H9 (cell line): ENCODE measurements around the gene NHLRC3. TPM values are rescaled to one million over a fixed set of nuclear protein-coding genes. Genes with fewer than 3 reads are reported as not detected.

ENCODE experiments used
- DNase-seq: peaks from one replicate; pipeline ENCODE4 v3.0.0-alpha.2; 2017
- H2AFZ ChIP-seq: one replicate; pipeline ENCODE4 v1.6.1; 2013; ENCODE audit warnings: mild to moderate bottlenecking, low read length, control low read depth, moderate library complexity
- H2AK5ac ChIP-seq: 2 replicates; pipeline ENCODE4 v1.6.1; 2013; ENCODE audit warnings: low read length, control low read depth, mixed read lengths; ENCODE audit not compliant: insufficient read length
- H2BK120ac ChIP-seq: one replicate; pipeline ENCODE4 v1.6.1; 2013; ENCODE audit warnings: low read depth, mild to moderate bottlenecking, low read length, control low read depth, inconsistent platforms; ENCODE audit not compliant: poor library complexity, severe bottlenecking
- H2BK12ac ChIP-seq: 2 replicates; pipeline ENCODE4 v1.6.1; 2013; ENCODE audit warnings: low read length, control low read depth, mixed read lengths, low read depth; ENCODE audit not compliant: insufficient read length
- H2BK15ac ChIP-seq: 2 replicates; pipeline ENCODE4 v1.6.1; 2013; ENCODE audit warnings: low read depth, low read length, control low read depth
- H2BK20ac ChIP-seq: one replicate; pipeline ENCODE4 v1.6.1; 2013; ENCODE audit warnings: low read depth, mild to moderate bottlenecking, low read length, control low read depth, inconsistent platforms; ENCODE audit not compliant: poor library complexity, severe bottlenecking
- H2BK5ac ChIP-seq: 2 replicates; pipeline ENCODE4 v1.6.1; 2013; ENCODE audit warnings: low read length, control low read depth, mixed read lengths; ENCODE audit not compliant: insufficient read length
- H3K14ac ChIP-seq: 2 replicates; pipeline ENCODE4 v1.6.1; 2013; ENCODE audit warnings: low read length, control low read depth; ENCODE audit not compliant: insufficient read depth
- H3K18ac ChIP-seq: 2 replicates; pipeline ENCODE4 v1.6.1; 2013; ENCODE audit warnings: low read depth, mild to moderate bottlenecking, mixed read lengths, low read length, control low read depth; ENCODE audit not compliant: insufficient read length
- H3K23ac ChIP-seq: 2 replicates; pipeline ENCODE4 v1.6.1; 2013; ENCODE audit warnings: low read length, control low read depth, mixed read lengths, low read depth; ENCODE audit not compliant: insufficient read length
- H3K23me2 ChIP-seq: 2 replicates; pipeline ENCODE4 v1.6.1; 2013; ENCODE audit warnings: low read depth, mild to moderate bottlenecking, mixed read lengths, low read length, control low read depth; ENCODE audit not compliant: insufficient read length, poor library complexity, severe bottlenecking
- H3K27ac ChIP-seq: 2 replicates; pipeline ENCODE4 v1.5.1; 2013; ENCODE audit warnings: low read length, control low read depth, mixed read lengths, low read depth; ENCODE audit not compliant: insufficient read length
- H3K27me3 ChIP-seq: 2 replicates; pipeline ENCODE4 v1.6.1; 2013; ENCODE audit warnings: low read length, control low read depth, inconsistent platforms; ENCODE audit not compliant: insufficient read depth
- H3K4ac ChIP-seq: 2 replicates; pipeline ENCODE4 v1.6.1; 2013; ENCODE audit warnings: low read depth, mild to moderate bottlenecking, control low read depth, inconsistent platforms, low read length, moderate library complexity
- H3K4me1 ChIP-seq: 2 replicates; pipeline ENCODE4 v1.6.1; 2013; ENCODE audit warnings: low read length, control low read depth, inconsistent platforms; ENCODE audit not compliant: insufficient read depth
- H3K4me2 ChIP-seq: 2 replicates; pipeline ENCODE4 v1.6.1; 2013; ENCODE audit warnings: low read length, control low read depth, mixed read lengths; ENCODE audit not compliant: insufficient read length, insufficient read depth
- H3K56ac ChIP-seq: 2 replicates; pipeline ENCODE4 v1.6.1; 2013; ENCODE audit warnings: low read depth, mild to moderate bottlenecking, mixed read lengths, low read length, control low read depth; ENCODE audit not compliant: insufficient read length
- H3K79me1 ChIP-seq: 2 replicates; pipeline ENCODE4 v1.6.1; 2013; ENCODE audit warnings: low read depth, mild to moderate bottlenecking, moderate library complexity, low read length, control low read depth, inconsistent platforms; ENCODE audit not compliant: insufficient read depth, poor library complexity, severe bottlenecking
- H3K79me2 ChIP-seq: 2 replicates; pipeline ENCODE4 v1.6.1; 2013; ENCODE audit warnings: low read length, control low read depth, inconsistent platforms; ENCODE audit not compliant: insufficient read depth
- H3K9ac ChIP-seq: 2 replicates; pipeline ENCODE4 v1.6.1; 2013; ENCODE audit warnings: low read length, control low read depth, mixed read lengths; ENCODE audit not compliant: insufficient read length; ENCODE audit errors: extremely low read depth
- H3K9me3 ChIP-seq: one replicate; pipeline ENCODE4 v1.6.1; 2013; ENCODE audit warnings: low read depth, low read length, inconsistent platforms; ENCODE audit not compliant: control insufficient read depth
- H3T11ph ChIP-seq: one replicate; pipeline ENCODE4 v1.6.1; 2013; ENCODE audit warnings: mild to moderate bottlenecking, low read length, control low read depth, inconsistent platforms
- H4K20me1 ChIP-seq: one replicate; pipeline ENCODE4 v1.6.1; 2013; ENCODE audit not compliant: control insufficient read depth, insufficient read length, insufficient read depth
- H4K5ac ChIP-seq: 2 replicates; pipeline ENCODE4 v1.6.1; 2013; ENCODE audit warnings: low read depth, mild to moderate bottlenecking, mixed read lengths, low read length, control low read depth; ENCODE audit not compliant: insufficient read length
- H4K8ac ChIP-seq: replicated peaks from 2 replicates; pipeline ENCODE4 v1.6.1; 2013; ENCODE audit warnings: low read length, control low read depth, mixed read lengths, low read depth; ENCODE audit not compliant: insufficient read length
- H4K91ac ChIP-seq: 2 replicates; pipeline ENCODE4 v1.6.1; 2013; ENCODE audit warnings: low read depth, mild to moderate bottlenecking, moderate library complexity, mixed read lengths, low read length, control low read depth; ENCODE audit not compliant: insufficient read length
- H3K27ac Mint-ChIP-seq, 3 experiments: 2 replicates in 2 of 3; 3 replicates in 1 of 3; pipeline ENCODE4 v1.8.0; 2020 to 2021; ENCODE audit warnings: mixed read lengths in 3 of 3, mild to moderate bottlenecking in 1 of 3, moderate library complexity in 1 of 3
- H3K27me3 Mint-ChIP-seq: 2 replicates; pipeline ENCODE4 v1.8.0; 2021; ENCODE audit warnings: low read depth, mild to moderate bottlenecking, moderate library complexity, mixed read lengths
- H3K36me3 Mint-ChIP-seq, 3 experiments: 2 replicates in 2 of 3; 3 replicates in 1 of 3; pipeline ENCODE4 v1.8.0; 2020 to 2021; ENCODE audit warnings: low read depth in 3 of 3, mixed read lengths in 3 of 3; ENCODE audit not compliant: insufficient read depth in 1 of 3
- H3K4me1 Mint-ChIP-seq, 2 experiments: 2 replicates each; pipeline ENCODE4 v1.8.0; 2020; ENCODE audit warnings: mixed read lengths in 2 of 2
- H3K4me3 Mint-ChIP-seq, 2 experiments: 2 replicates in 1 of 2; 3 replicates in 1 of 2; pipeline ENCODE4 v1.8.0; 2020 to 2021; ENCODE audit warnings: mild to moderate bottlenecking in 2 of 2, mixed read lengths in 2 of 2, moderate library complexity in 1 of 2
- H3K9me3 Mint-ChIP-seq, 2 experiments: 2 replicates in 1 of 2; 3 replicates in 1 of 2; pipeline ENCODE4 v1.8.0; 2020; ENCODE audit warnings: mild to moderate bottlenecking in 2 of 2, mixed read lengths in 2 of 2, moderate library complexity in 1 of 2
- CTCF ChIP-seq: fragments of 200-600 bp; sonication (generic); conservative IDR thresholded peaks from 3 replicates; pipeline ENCODE4 v1.8.0; 2021; ENCODE audit warnings: antibody characterized with exemption, mild to moderate bottlenecking
- WGBS: extraction: QIAGEN DNeasy Blood & Tissue Kit; methylation state at CpG from one replicate; pipeline ENCODE4 v1.1.7; 2013; ENCODE audit warnings: missing lambda C conversion rate, low lambda C conversion rate, mixed read lengths; ENCODE audit not compliant: insufficient read length; ENCODE audit errors: extremely low coverage; 5-methylcytosine and 5-hydroxymethylcytosine counted together
- total RNA-seq: library from RNA; stranded (reverse); gene quantifications from 2 replicates; pipeline ENCODE4 v1.2.1, GENCODE V29; 2021

Gene NHLRC3
- total RNA-seq, 1 experiment from 2014 or later = 17.6 TPM

- TF ChIP-seq CTCF = no peak
- peaks cover 41 to 47% of the 10 kb centered on the region in 2 experiments for H3K4me1 Mint-ChIP-seq
- Histone ChIP-seq H2BK120ac (no peak overlapping the region), H3K79me1 (peaks cover 4% of the 10 kb centered on the region), H3K27me3 (no peaks in the 10 kb centered on the region), H4K91ac (peak overlapping the region; percentile 71), H3K79me2 (no peaks in the 10 kb centered on the region), H3K56ac (no peak overlapping the region), H3K18ac (no peak overlapping the region), H2BK12ac (no peak overlapping the region), H2AFZ (no peak overlapping the region), H3K14ac (no peak overlapping the region; the same call in 1 of the 2 replicates), H3K4ac (no peak overlapping the region), H4K5ac (no peak overlapping the region), H2BK20ac (no peak overlapping the region), H3K4me2 (peak overlapping the region; percentile 48), H2AK5ac (peak overlapping the region; percentile 67), H2BK15ac (no peak overlapping the region), H3K9ac (no peak overlapping the region), H3K9me3 (no peaks in the 10 kb centered on the region), H2BK5ac (peak overlapping the region; percentile 77), H4K20me1 (no peaks in the 10 kb centered on the region), H4K8ac (no peak overlapping the region), H3K27ac (peak overlapping the region; percentile 99), H3K4me1 (peaks cover 14% of the 10 kb centered on the region), H3K23ac (no peak overlapping the region), H3T11ph (no peak overlapping the region), H3K23me2 (no peaks in the 10 kb centered on the region)
- WGBS = no CpG with 5 or more reads among the region's 2 CpGs
- no peaks in the 10 kb centered on the region for H3K27me3 Mint-ChIP-seq
- H3K4me3 Mint-ChIP-seq = peak overlapping the region; percentile 5 to 9; a peak in 1 of 5 replicates
- peaks cover 43 to 82% (median 80%) of the 10 kb centered on the region in 3 experiments for H3K36me3 Mint-ChIP-seq
- DNase-seq = no peak
- no peaks in the 10 kb centered on the region for H3K9me3 Mint-ChIP-seq
- peak overlapping the region; percentile 9 to 97 (median 76) for H3K27ac Mint-ChIP-seq
Observed at GRCh38 chr13:39023316-39023715, 14.9 kb upstream of the NHLRC3 start.
